ENCODE results near the gene GNAS.

GRCh38 chr20:58896820-58897219 lies 44.3 kb downstream of the GNAS start:
- TF ChIP-seq CTCF (IDR thresholded peaks at IDR 0.05; ENCODE audit: low read depth, low read length, missing input control) = no peak
- TF ChIP-seq SP1 (IDR thresholded peaks at IDR 0.05) = no peak
- no peak for TF ChIP-seq TAF1 (conservative IDR thresholded peaks at IDR 0.05)
- no peak for TF ChIP-seq YY1 (IDR thresholded peaks at IDR 0.05)
- TF ChIP-seq ZBTB33 (IDR thresholded peaks at IDR 0.05) = no peak
- TF ChIP-seq MAX (IDR thresholded peaks at IDR 0.05) = no peak
- TF ChIP-seq REST (IDR thresholded peaks at IDR 0.05) = no peak
- TF ChIP-seq RXRA (IDR thresholded peaks at IDR 0.05) = no peak

All from liver (tissue), 3 donors.